RWPE1 (cell line): ENCODE results near the gene CLEC20A.

Source experiments
- CTCF ChIA-PET: fragments of 350-600 bp; sonication (Branson Sonifier 250); formaldehyde crosslinking; extraction: SDS; loops from one replicate; lab custom pipeline; 2021; lab: Yijun Ruan, JAX
- POLR2A ChIA-PET: fragments of 400-600 bp; formaldehyde crosslinking; extraction: SDS; loops from one replicate; lab custom pipeline; 2020; ENCODE audit warnings: antibody characterized with exemption; ENCODE audit not compliant: low non-redundant PET; lab: Yijun Ruan, JAX
- DNase-seq: peaks from one replicate; pipeline ENCODE4 v3.0.0; 2012; ENCODE audit warnings: low spot score
- H3K27ac ChIP-seq: fragments of 450-650 bp; 2 replicates; pipeline ENCODE4 v1.5.1; 2017
- CTCF ChIP-seq: fragments of 450-650 bp; conservative IDR thresholded peaks from 2 replicates; pipeline ENCODE4 v1.5.1; 2017; ENCODE audit warnings: low read depth, mild to moderate bottlenecking

The CLEC20A gene

GRCh38 chr1:178497903-178498478, 1.2 kb upstream of the CLEC20A start:
- ChIA-PET POLR2A (no interaction called here), CTCF (interaction anchor here (0.5 to 0.6 kb wide), 2 partner anchors 60 to 1600 kb away, joined by 3 read pairs; no protein-coding TSS in a partner anchor)
- TF ChIP-seq CTCF = no peak
- H3K27ac ChIP-seq = no peak overlapping the region
- no peak for DNase-seq

GRCh38 chr1:178495741-178496409, 889 bp downstream of the CLEC20A start:
- ChIA-PET CTCF (no interaction called here), POLR2A (no interaction called here)
- TF ChIP-seq CTCF = no peak
- no peak overlapping the region for H3K27ac ChIP-seq
- no peak for DNase-seq

- H3K27ac ChIP-seq = no peak overlapping the region
- DNase-seq = no peak
- POLR2A ChIA-PET = no interaction called here
- CTCF ChIA-PET = no interaction called here
- no peak for TF ChIP-seq CTCF
Observed at GRCh38 chr1:178495158-178495557, 1.6 kb downstream of the CLEC20A start.

- no peak overlapping the region for H3K27ac ChIP-seq
- DNase-seq = no peak
- POLR2A ChIA-PET = no interaction called here
- no peak for TF ChIP-seq CTCF
- CTCF ChIA-PET = no interaction called here
Observed at GRCh38 chr1:178494569-178494971, 2.2 kb downstream of the CLEC20A start.

- POLR2A ChIA-PET = no interaction called here
- no peak for DNase-seq
- CTCF ChIA-PET = no interaction called here
- H3K27ac ChIP-seq = no peak overlapping the region
- TF ChIP-seq CTCF = no peak
Observed at GRCh38 chr1:178493301-178493741, 3.4 kb downstream of the CLEC20A start.

- H3K27ac ChIP-seq = no peak overlapping the region
- ChIA-PET CTCF (interaction anchor here (0.6 to 0.7 kb wide), 2 partner anchors 566 to 1249 kb away, joined by 3 to 7 read pairs; no protein-coding TSS in a partner anchor), POLR2A (no interaction called here)
- DNase-seq = no peak
- no peak for TF ChIP-seq CTCF
Observed at GRCh38 chr1:178492341-178492740, 4.4 kb downstream of the CLEC20A start.
